Fibroblast of lung (primary cell): ENCODE results near the gene C1orf198. TPM values are rescaled to one million over a fixed set of nuclear protein-coding genes. Genes with fewer than 3 reads are reported as not detected.

Source experiments
- DNase-seq, 2 donors: peaks; one replicate each; pipeline versions ENCODE4 v3.0.0 to v3.0.0-alpha.2; 2010; ENCODE audit warnings: low read depth in 2 of 2
- H2AFZ ChIP-seq: 2 replicates; pipeline ENCODE4 v1.5.1; 2012; ENCODE audit warnings: low read length, control low read depth, inconsistent platforms
- H3K27ac ChIP-seq: 2 replicates; pipeline ENCODE4 v1.5.1; 2011; ENCODE audit warnings: low read length, control low read depth; ENCODE audit not compliant: insufficient read depth
- H3K27me3 ChIP-seq: 2 replicates; pipeline ENCODE4 v1.5.1; 2011; ENCODE audit warnings: mild to moderate bottlenecking, low read length; ENCODE audit not compliant: control insufficient read depth, insufficient read depth
- H3K36me3 ChIP-seq: 2 replicates; pipeline ENCODE4 v1.5.1; 2011; ENCODE audit warnings: low read length; ENCODE audit not compliant: control insufficient read depth, insufficient read depth
- H3K4me1 ChIP-seq: 2 replicates; pipeline ENCODE4 v1.5.1; 2011; ENCODE audit warnings: low read length; ENCODE audit not compliant: control insufficient read depth, insufficient read depth; ENCODE audit errors: extremely low read depth
- H3K4me2 ChIP-seq: 2 replicates; pipeline ENCODE4 v1.5.1; 2011; ENCODE audit warnings: low read length, control low read depth; ENCODE audit not compliant: insufficient read depth; ENCODE audit errors: extremely low read depth
- H3K4me3 ChIP-seq, 4 experiments: fragments of 200-600 bp in 1 of 4; sonication (generic) in 1 of 4; replicated peaks in 1 of 4; 2 replicates each; pipeline ENCODE4 v1.5.1; 2011 to 2016; ENCODE audit warnings: low read length in 4 of 4, low read depth in 3 of 4, mild to moderate bottlenecking in 3 of 4, control low read depth in 2 of 4, inconsistent platforms in 1 of 4, mixed read lengths in 1 of 4; ENCODE audit not compliant: insufficient read depth in 1 of 4; ENCODE audit errors: control extremely low read depth in 1 of 4
- H3K79me2 ChIP-seq: 2 replicates; pipeline ENCODE4 v1.5.1; 2012; ENCODE audit warnings: mild to moderate bottlenecking, low read length, inconsistent platforms; ENCODE audit not compliant: control insufficient read depth, insufficient read depth
- H3K9ac ChIP-seq: 2 replicates; pipeline ENCODE4 v1.5.1; 2011; ENCODE audit warnings: mild to moderate bottlenecking, low read length, control low read depth; ENCODE audit not compliant: insufficient read depth
- H3K9me3 ChIP-seq: 2 replicates; pipeline ENCODE4 v1.5.1; 2012; ENCODE audit warnings: low read depth, low read length; ENCODE audit not compliant: control insufficient read depth, insufficient read depth
- H4K20me1 ChIP-seq: 2 replicates; pipeline ENCODE4 v1.5.1; 2011; ENCODE audit warnings: low read length; ENCODE audit not compliant: control insufficient read depth, insufficient read depth; ENCODE audit errors: extremely low read depth
- EZH2 ChIP-seq: IDR thresholded peaks from 2 replicates; pipeline ENCODE4 v1.5.1; 2012; ENCODE audit warnings: low read length, control low read depth, mild to moderate bottlenecking; ENCODE audit errors: missing control alignments
- polyA plus RNA-seq, 2 donors: library from polyadenylated mRNA; depleted of rRNA in 1 of 2; stranded (reverse) in 1 of 2; unstranded in 1 of 2; fragments of >200 nt; gene quantifications; 2 replicates each; pipeline ENCODE4 v1.2.1, GENCODE V29; 2011 to 2012; ENCODE audit warnings: missing spikeins in 1 of 2
- total RNA-seq: library from RNA; depleted of rRNA; stranded (reverse); fragments of >200 nt; gene quantifications from 2 replicates; pipeline ENCODE4 v1.2.1, GENCODE V29; 2014
- TF ChIP-seq, protein P1 (sequence below), 2 donors: IDR thresholded peaks in 1 of 2; conservative IDR thresholded peaks in 1 of 2; 1 replicate in 1 of 2; 2 replicates in 1 of 2; pipeline ENCODE4 v1.5.1; 2011 to 2012; ENCODE audit warnings: low read length in 2 of 2, control low read depth in 1 of 2, inconsistent platforms in 1 of 2, low read depth in 1 of 2, mild to moderate bottlenecking in 1 of 2

C1orf198 gene
- total and polyA plus RNA-seq, 2 donors (not counting 1 experiment from before 2014, with no cell fraction given): 57.8 to 215 TPM

- no peak overlapping the region for H3K27ac ChIP-seq
- H3K36me3 ChIP-seq: no peaks in the 10 kb centered on the region
- TF ChIP-seq, protein P1, sequence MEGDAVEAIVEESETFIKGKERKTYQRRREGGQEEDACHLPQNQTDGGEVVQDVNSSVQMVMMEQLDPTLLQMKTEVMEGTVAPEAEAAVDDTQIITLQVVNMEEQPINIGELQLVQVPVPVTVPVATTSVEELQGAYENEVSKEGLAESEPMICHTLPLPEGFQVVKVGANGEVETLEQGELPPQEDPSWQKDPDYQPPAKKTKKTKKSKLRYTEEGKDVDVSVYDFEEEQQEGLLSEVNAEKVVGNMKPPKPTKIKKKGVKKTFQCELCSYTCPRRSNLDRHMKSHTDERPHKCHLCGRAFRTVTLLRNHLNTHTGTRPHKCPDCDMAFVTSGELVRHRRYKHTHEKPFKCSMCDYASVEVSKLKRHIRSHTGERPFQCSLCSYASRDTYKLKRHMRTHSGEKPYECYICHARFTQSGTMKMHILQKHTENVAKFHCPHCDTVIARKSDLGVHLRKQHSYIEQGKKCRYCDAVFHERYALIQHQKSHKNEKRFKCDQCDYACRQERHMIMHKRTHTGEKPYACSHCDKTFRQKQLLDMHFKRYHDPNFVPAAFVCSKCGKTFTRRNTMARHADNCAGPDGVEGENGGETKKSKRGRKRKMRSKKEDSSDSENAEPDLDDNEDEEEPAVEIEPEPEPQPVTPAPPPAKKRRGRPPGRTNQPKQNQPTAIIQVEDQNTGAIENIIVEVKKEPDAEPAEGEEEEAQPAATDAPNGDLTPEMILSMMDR (conservative IDR thresholded peaks at IDR 0.05 in 1 of 2, IDR thresholded peaks at IDR 0.05 in 1 of 2; ENCODE audit: low read depth in 1 of 2, low read length in 2 of 2): no peak
- TF ChIP-seq EZH2: no peak
- no peak overlapping the region for H3K9ac ChIP-seq
- H3K4me1 ChIP-seq: no peaks in the 10 kb centered on the region
- DNase-seq: no peak
- no peaks in the 10 kb centered on the region for H4K20me1 ChIP-seq
- H2AFZ ChIP-seq: no peak overlapping the region
- H3K79me2 ChIP-seq: no peaks in the 10 kb centered on the region
- H3K4me3 ChIP-seq: no peak overlapping the region
- no peak overlapping the region for H3K4me2 ChIP-seq
- no peaks in the 10 kb centered on the region for H3K27me3 ChIP-seq
- H3K9me3 ChIP-seq: no peaks in the 10 kb centered on the region
Measured at GRCh38 chr1:230797376-230797920, 70.9 kb downstream of the C1orf198 start.

DNA sequence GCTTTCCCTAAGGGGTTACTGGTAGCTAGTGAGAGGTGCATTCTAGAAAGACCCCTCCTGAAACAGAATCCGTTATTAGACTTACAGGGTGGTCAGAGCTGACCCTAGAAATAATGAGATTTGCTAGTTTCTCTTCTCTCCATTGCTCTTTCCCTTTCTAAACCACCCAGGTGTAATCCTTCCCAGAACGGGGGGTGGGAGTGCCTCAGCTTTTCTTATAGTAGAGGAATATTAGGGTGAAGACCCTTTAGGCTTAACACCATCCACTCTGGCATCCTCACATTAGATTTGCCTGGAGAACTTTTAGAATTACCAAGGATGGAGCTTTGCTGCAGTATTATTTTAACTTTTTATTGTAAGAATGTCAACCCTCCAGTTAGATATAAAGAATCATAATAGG lies 71.7 kb downstream of the C1orf198 start:
- TF ChIP-seq, protein P1 (conservative IDR thresholded peaks at IDR 0.05 in 1 of 2, IDR thresholded peaks at IDR 0.05 in 1 of 2; ENCODE audit: low read depth in 1 of 2, low read length in 2 of 2): no peak
- TF ChIP-seq EZH2: no peak
- Histone ChIP-seq H2AFZ (no peak overlapping the region), H3K79me2 (no peaks in the 10 kb centered on the region), H3K9ac (no peak overlapping the region), H3K27ac (no peak overlapping the region), H3K27me3 (no peaks in the 10 kb centered on the region), H4K20me1 (no peaks in the 10 kb centered on the region), H3K4me3 (no peak overlapping the region), H3K36me3 (no peaks in the 10 kb centered on the region), H3K4me2 (no peak overlapping the region), H3K4me1 (no peaks in the 10 kb centered on the region), H3K9me3 (no peaks in the 10 kb centered on the region)
- DNase-seq: no peak

GRCh38 chr1:230794871-230795605 lies 73.3 kb downstream of the C1orf198 start:
- TF ChIP-seq EZH2: no peak
- TF ChIP-seq, protein P1 (conservative IDR thresholded peaks at IDR 0.05 in 1 of 2, IDR thresholded peaks at IDR 0.05 in 1 of 2; ENCODE audit: low read depth in 1 of 2, low read length in 2 of 2): no peak
- Histone ChIP-seq H3K27me3 (no peaks in the 10 kb centered on the region), H3K79me2 (no peaks in the 10 kb centered on the region), H3K9me3 (no peaks in the 10 kb centered on the region), H3K4me3 (no peak overlapping the region), H3K9ac (no peak overlapping the region), H4K20me1 (no peaks in the 10 kb centered on the region), H3K27ac (no peak overlapping the region), H3K4me1 (no peaks in the 10 kb centered on the region), H2AFZ (no peak overlapping the region), H3K36me3 (no peaks in the 10 kb centered on the region), H3K4me2 (no peak overlapping the region)
- DNase-seq: no peak
